ENCODE data around the gene CCDC3.

Gene CCDC3

GRCh38 chr10:12884851-12885250, 116.7 kb downstream of the CCDC3 start:
- no peaks in the 10 kb centered on the region for H4K20me1 ChIP-seq (ENCODE audit: low read depth, low read length)
- no peak overlapping the region for H3K9ac ChIP-seq (ENCODE audit: low read length)
- H3K79me2 ChIP-seq (ENCODE audit: insufficient read depth, low read length) = no peaks in the 10 kb centered on the region
- H3F3A ChIP-seq (ENCODE audit: insufficient read depth) = no peaks in the 10 kb centered on the region
- H3K9me2 ChIP-seq (replicated peaks; ENCODE audit: insufficient read depth, low read length) = no peaks in the 10 kb centered on the region
- TF ChIP-seq CTCF (IDR thresholded peaks at IDR 0.05; ENCODE audit: insufficient read depth, low read length, poor library complexity, severe bottlenecking) (no peak), EZH2phosphoT487 (conservative IDR thresholded peaks at IDR 0.05; ENCODE audit: low read length) (no peak)
- H3K4me3 ChIP-seq (ENCODE audit: insufficient read depth, low read length, poor library complexity, severe bottlenecking) = no peak overlapping the region
- H3K36me3 ChIP-seq (ENCODE audit: low read length) = no peaks in the 10 kb centered on the region
- H3K9me3 ChIP-seq (ENCODE audit: insufficient read depth, low read length) = no peaks in the 10 kb centered on the region
- no peak overlapping the region for H2AFZ ChIP-seq (ENCODE audit: low read depth, low read length, severe bottlenecking)
- no peak overlapping the region for H3K4me2 ChIP-seq (ENCODE audit: low read depth, low read length, poor library complexity, severe bottlenecking)
- H3K27ac ChIP-seq (ENCODE audit: low read depth, low read length) = no peak overlapping the region
- 0 out of 2 replicates have a peak, but pooled peaks cover 3% of the 10 kb centered on the region for H3K27me3 ChIP-seq (ENCODE audit: low read length)

GRCh38 chr10:12880423-12880822, 121.1 kb downstream of the CCDC3 start:
- Histone ChIP-seq H3K36me3 (ENCODE audit: low read length) (no peaks in the 10 kb centered on the region), H3K9me3 (ENCODE audit: insufficient read depth, low read length) (no peaks in the 10 kb centered on the region)
- no peak for TF ChIP-seq EZH2phosphoT487 (conservative IDR thresholded peaks at IDR 0.05; ENCODE audit: low read length)
- TF ChIP-seq CTCF (IDR thresholded peaks at IDR 0.05; ENCODE audit: insufficient read depth, low read length, poor library complexity, severe bottlenecking) = no peak

GRCh38 chr10:12877150-12877549, 124.4 kb downstream of the CCDC3 start:
- Histone ChIP-seq H3K79me2 (ENCODE audit: insufficient read depth, low read length) (no peaks in the 10 kb centered on the region), H2AFZ (ENCODE audit: low read depth, low read length, severe bottlenecking) (no peak overlapping the region), H3K27ac (ENCODE audit: low read depth, low read length) (no peak overlapping the region), H4K20me1 (ENCODE audit: low read depth, low read length) (no peaks in the 10 kb centered on the region), H3K9me3 (ENCODE audit: insufficient read depth, low read length) (no peaks in the 10 kb centered on the region), H3K9ac (ENCODE audit: low read length) (no peak overlapping the region), H3K4me3 (ENCODE audit: insufficient read depth, low read length, poor library complexity, severe bottlenecking) (no peak overlapping the region), H3K9me2 (replicated peaks; ENCODE audit: insufficient read depth, low read length) (no peaks in the 10 kb centered on the region), H3F3A (ENCODE audit: insufficient read depth) (no peaks in the 10 kb centered on the region), H3K4me2 (ENCODE audit: low read depth, low read length, poor library complexity, severe bottlenecking) (no peak overlapping the region), H3K36me3 (ENCODE audit: low read length) (no peaks in the 10 kb centered on the region), H3K27me3 (ENCODE audit: low read length) (no peaks in the 10 kb centered on the region)
- TF ChIP-seq CTCF (IDR thresholded peaks at IDR 0.05; ENCODE audit: insufficient read depth, low read length, poor library complexity, severe bottlenecking) (no peak), EZH2phosphoT487 (conservative IDR thresholded peaks at IDR 0.05; ENCODE audit: low read length) (no peak)

More at GRCh38 chr10:12880423-12880822, 121.1 kb downstream of the CCDC3 start:
- Histone ChIP-seq H3K4me3 (ENCODE audit: insufficient read depth, low read length, poor library complexity, severe bottlenecking) (no peak overlapping the region), H2AFZ (ENCODE audit: low read depth, low read length, severe bottlenecking) (no peak overlapping the region), H3K79me2 (ENCODE audit: insufficient read depth, low read length) (no peaks in the 10 kb centered on the region), H3K9ac (ENCODE audit: low read length) (no peak overlapping the region), H3K4me2 (ENCODE audit: low read depth, low read length, poor library complexity, severe bottlenecking) (no peak overlapping the region), H3K27ac (ENCODE audit: low read depth, low read length) (no peak overlapping the region), H3K9me2 (replicated peaks; ENCODE audit: insufficient read depth, low read length) (no peaks in the 10 kb centered on the region), H4K20me1 (ENCODE audit: low read depth, low read length) (no peaks in the 10 kb centered on the region), H3K27me3 (ENCODE audit: low read length) (no peaks in the 10 kb centered on the region), H3F3A (ENCODE audit: insufficient read depth) (no peaks in the 10 kb centered on the region)
